HL-60 (cell line): Measurements from ENCODE around the gene ARHGAP35.
"Not testable (repeated sequence)": the region's sequence is repeated elsewhere in the genome, so short reads cannot be mapped to it uniquely, and the experiment has no call there.

Experiments used
- DNase-seq, 2 experiments: peaks; one replicate each; pipeline ENCODE4 v3.0.0-alpha.2; 2010 to 2020; ENCODE audit warnings: low read depth in 1 of 2, low spot score in 1 of 2
- H3K27ac ChIP-seq: fragments of 250-450 bp; sonication (Bioruptor Pico); replicated peaks from 2 replicates; pipeline ENCODE4 v1.5.1; 2020; ENCODE audit warnings: mild to moderate bottlenecking, moderate library complexity
- H3K27me3 ChIP-seq: fragments of 250-450 bp; sonication (Bioruptor Pico); 2 replicates; pipeline ENCODE4 v1.5.1; 2021; ENCODE audit warnings: mild to moderate bottlenecking, moderate library complexity; ENCODE audit not compliant: insufficient read depth, poor library complexity, severe bottlenecking
- H3K4me3 ChIP-seq: replicated peaks from 2 replicates; pipeline ENCODE4 v1.5.1; 2011; ENCODE audit warnings: mild to moderate bottlenecking, control low read depth, low read length; ENCODE audit not compliant: insufficient read depth
- CTCF ChIP-seq: IDR thresholded peaks from one replicate; pipeline ENCODE4 v1.5.1; 2011; ENCODE audit warnings: low read length, control low read depth, inconsistent platforms; ENCODE audit not compliant: insufficient read depth
- GABPA ChIP-seq: IDR thresholded peaks from 2 replicates; pipeline ENCODE4 v1.6.1; 2012; ENCODE audit warnings: low read depth
- POLR2AphosphoS5 ChIP-seq: IDR thresholded peaks from 2 replicates; pipeline ENCODE4 v1.6.1; 2012; ENCODE audit warnings: low read depth
- REST ChIP-seq: IDR thresholded peaks from 2 replicates; pipeline ENCODE4 v1.6.1; 2012; ENCODE audit warnings: low read depth; ENCODE audit not compliant: insufficient replicate concordance
- SPI1 ChIP-seq: IDR thresholded peaks from 2 replicates; pipeline ENCODE4 v1.6.1; 2012; ENCODE audit warnings: low read depth, mild to moderate bottlenecking, borderline replicate concordance

Gene ARHGAP35

GRCh38 chr19:46850228-46851203 lies 10.3 kb upstream of the ARHGAP35 start, which contains the start of gene AP2S1:
AP2S1 (minus strand) TSS chr19:46850846; CDS start chr19:46850766, 80 bp downstream.
- H3K27me3 ChIP-seq, result no peaks in the 10 kb centered on the region

GRCh38 chr19:46852830-46853229 lies 8.0 kb upstream of the ARHGAP35 start:
- TF ChIP-seq SPI1, result no peak
- TF ChIP-seq CTCF, result no peak
- TF ChIP-seq POLR2AphosphoS5, result no peak
- no peak for TF ChIP-seq GABPA
- TF ChIP-seq REST, result no peak
- DNase-seq, result no peak
- H3K27ac ChIP-seq, result no peak overlapping the region
- no peaks in the 10 kb centered on the region for H3K27me3 ChIP-seq
- no peak overlapping the region for H3K4me3 ChIP-seq

More at GRCh38 chr19:46850228-46851203, 10.3 kb upstream of the ARHGAP35 start, which contains the start of gene AP2S1:
- DNase-seq, result peak; percentile 97 to 98
- TF ChIP-seq REST, result no peak
- TF ChIP-seq POLR2AphosphoS5, result peak; percentile 57; the same call in 1 of the 2 replicates
- no peak for TF ChIP-seq CTCF
- TF ChIP-seq SPI1, result peak; percentile 75; the same call in 1 of the 2 replicates
- peak; percentile 89 for TF ChIP-seq GABPA
- Histone ChIP-seq H3K4me3 (peak within 1 kb of the TSS; percentile 82), H3K27ac (peak within 1 kb of the TSS; percentile 75)

- H3K4me3 ChIP-seq, H3K27ac ChIP-seq, DNase-seq, H3K27me3 ChIP-seq: not testable (repeated sequence)
Measured at GRCh38 chr19:46854698-46855097, 6.1 kb upstream of the ARHGAP35 start.
